Neuronal stem cell (in vitro differentiated cells): Measurements from ENCODE around the gene IQCK.

ENCODE experiments used
- DNase-seq: peaks from one replicate; pipeline ENCODE4 v3.0.0-alpha.2; 2013; ENCODE audit warnings: low spot score
- H2AFZ ChIP-seq: one replicate; pipeline ENCODE4 v1.6.1; 2013; ENCODE audit warnings: mild to moderate bottlenecking, low read length, inconsistent platforms
- H2AK5ac ChIP-seq: 2 replicates; pipeline ENCODE4 v1.6.1; 2013; ENCODE audit warnings: low read depth, mild to moderate bottlenecking, inconsistent platforms, low read length, moderate library complexity, mixed read lengths
- H2BK120ac ChIP-seq: 2 replicates; pipeline ENCODE4 v1.6.1; 2013; ENCODE audit warnings: low read depth, mild to moderate bottlenecking, inconsistent platforms, low read length, moderate library complexity, mixed read lengths
- H2BK12ac ChIP-seq: one replicate; pipeline ENCODE4 v1.6.1; 2013; ENCODE audit warnings: low read length, inconsistent platforms
- H2BK15ac ChIP-seq: 2 replicates; pipeline ENCODE4 v1.6.1; 2013; ENCODE audit warnings: mild to moderate bottlenecking, low read length, inconsistent platforms, mixed read lengths
- H2BK5ac ChIP-seq: one replicate; pipeline ENCODE4 v1.6.1; 2013; ENCODE audit warnings: inconsistent platforms, mild to moderate bottlenecking, low read length, moderate library complexity
- H3K14ac ChIP-seq: one replicate; pipeline ENCODE4 v1.6.1; 2013; ENCODE audit warnings: low read length, inconsistent platforms
- H3K18ac ChIP-seq: 2 replicates; pipeline ENCODE4 v1.6.1; 2013; ENCODE audit warnings: low read length, inconsistent platforms
- H3K23ac ChIP-seq: 2 replicates; pipeline ENCODE4 v1.6.1; 2013; ENCODE audit warnings: low read depth, mild to moderate bottlenecking, mixed read lengths, low read length, inconsistent platforms; ENCODE audit not compliant: poor library complexity
- H3K27ac ChIP-seq: replicated peaks from 3 replicates; pipeline ENCODE4 v1.5.1; 2013; ENCODE audit warnings: low read length, inconsistent platforms
- H3K27me3 ChIP-seq, 3 experiments: 2 replicates each; pipeline ENCODE4 v1.6.1; 2013; ENCODE audit warnings: low read length in 3 of 3, mild to moderate bottlenecking in 2 of 3, inconsistent platforms in 1 of 3, low read depth in 1 of 3, mixed read lengths in 1 of 3, moderate library complexity in 1 of 3; ENCODE audit not compliant: control insufficient read depth in 3 of 3, insufficient read depth in 3 of 3
- H3K36me3 ChIP-seq, 2 donors: replicated peaks in 1 of 2; 2 replicates each; pipeline ENCODE4 v1.6.1; 2013; ENCODE audit warnings: low read length in 2 of 2; ENCODE audit not compliant: control insufficient read depth in 2 of 2, insufficient read depth in 2 of 2
- H3K4ac ChIP-seq: 2 replicates; pipeline ENCODE4 v1.6.1; 2013; ENCODE audit warnings: inconsistent platforms, mild to moderate bottlenecking, low read length, moderate library complexity
- H3K4me1 ChIP-seq, 2 donors: 1 replicate in 1 of 2; 2 replicates in 1 of 2; pipeline ENCODE4 v1.6.1; 2013; ENCODE audit warnings: low read length in 2 of 2, low read depth in 1 of 2; ENCODE audit not compliant: control insufficient read depth in 2 of 2, insufficient read depth in 1 of 2
- H3K4me2 ChIP-seq: one replicate; pipeline ENCODE4 v1.6.1; 2013; ENCODE audit warnings: mild to moderate bottlenecking, low read length, inconsistent platforms; ENCODE audit not compliant: insufficient read depth, poor library complexity, severe bottlenecking
- H3K4me3 ChIP-seq, 2 donors: 2 replicates each; pipeline ENCODE4 v1.5.1; 2013; ENCODE audit warnings: low read length in 2 of 2, mild to moderate bottlenecking in 2 of 2, inconsistent platforms in 1 of 2, moderate library complexity in 1 of 2
- H3K79me1 ChIP-seq: one replicate; pipeline ENCODE4 v1.6.1; 2013; ENCODE audit warnings: low read depth, mild to moderate bottlenecking, inconsistent platforms, low read length, moderate library complexity
- H3K9ac ChIP-seq: one replicate; pipeline ENCODE4 v1.6.1; 2013; ENCODE audit warnings: mild to moderate bottlenecking, low read depth, low read length, inconsistent platforms; ENCODE audit not compliant: poor library complexity
- H3K9me3 ChIP-seq, 2 donors: replicated peaks in 1 of 2; 2 replicates each; pipeline versions ENCODE3 to v1.6.1; 2013; ENCODE audit warnings: low read length in 2 of 2, mild to moderate bottlenecking in 2 of 2, inconsistent platforms in 1 of 2, low read depth in 1 of 2, mixed read lengths in 1 of 2, moderate library complexity in 1 of 2; ENCODE audit not compliant: control insufficient read depth in 2 of 2, insufficient read depth in 1 of 2
- H4K8ac ChIP-seq: one replicate; pipeline ENCODE4 v1.6.1; 2013; ENCODE audit warnings: low read depth, mild to moderate bottlenecking, inconsistent platforms, low read length, moderate library complexity
- H4K91ac ChIP-seq: one replicate; pipeline ENCODE4 v1.6.1; 2013; ENCODE audit warnings: low read length, low read depth, mild to moderate bottlenecking, inconsistent platforms; ENCODE audit not compliant: poor library complexity
- WGBS, 2 donors: extraction: QIAGEN DNeasy Blood & Tissue Kit; methylation state at CpG; one replicate each; pipeline ENCODE4 v1.1.7; 2013; ENCODE audit warnings: missing lambda C conversion rate in 2 of 2, mixed read lengths in 1 of 2; ENCODE audit not compliant: insufficient read length in 2 of 2, insufficient replicate concordance in 1 of 2; ENCODE audit errors: extremely low coverage in 2 of 2; 5-methylcytosine and 5-hydroxymethylcytosine counted together

IQCK gene

GRCh38 chr16:19853132-19853741 is 135.2 kb downstream of the IQCK start:
- H3K4me2 ChIP-seq = no peak overlapping the region
- no CpG with 5 or more reads among the region's 8 CpGs for WGBS, 2 donors
- H3K23ac ChIP-seq = no peak overlapping the region
- H2BK12ac ChIP-seq = no peak overlapping the region
- no peak overlapping the region for H2AFZ ChIP-seq
- no peaks in the 10 kb centered on the region for H3K9me3 ChIP-seq
- no peaks in the 10 kb centered on the region for H3K79me1 ChIP-seq
- no peak overlapping the region for H2BK120ac ChIP-seq
- no peak overlapping the region for H3K18ac ChIP-seq
- no peak overlapping the region for H3K14ac ChIP-seq
- no peak overlapping the region for H2BK5ac ChIP-seq
- H2BK15ac ChIP-seq = no peak overlapping the region
- no peak overlapping the region for H4K8ac ChIP-seq
- H2AK5ac ChIP-seq = no peak overlapping the region
- no peak overlapping the region for H3K9ac ChIP-seq
- DNase-seq = no peak
- H3K4me3 ChIP-seq = no peak overlapping the region
- no peak overlapping the region for H4K91ac ChIP-seq
- H3K36me3 ChIP-seq = peaks cover 0 to 30% of the 10 kb centered on the region in 2 donors
- H3K4ac ChIP-seq = no peak overlapping the region
- H3K27me3 ChIP-seq = no peaks in the 10 kb centered on the region
- no peak overlapping the region for H3K27ac ChIP-seq
- H3K4me1 ChIP-seq = peaks cover 5 to 14% of the 10 kb centered on the region in 2 donors

GRCh38 chr16:19853742-19854542 is 135.9 kb downstream of the IQCK start:
- DNase-seq = no peak
- Histone ChIP-seq H2AK5ac (no peak overlapping the region), H2BK15ac (no peak overlapping the region), H3K4me1 (peaks cover 9 to 16% of the 10 kb centered on the region in 2 donors), H3K14ac (no peak overlapping the region), H4K91ac (no peak overlapping the region), H3K9ac (no peak overlapping the region), H3K4ac (no peak overlapping the region), H3K27me3 (no peaks in the 10 kb centered on the region), H3K18ac (no peak overlapping the region), H2BK120ac (no peak overlapping the region), H3K36me3 (peaks cover 0 to 37% of the 10 kb centered on the region in 2 donors), H2BK5ac (no peak overlapping the region), H2BK12ac (no peak overlapping the region), H4K8ac (no peak overlapping the region), H3K27ac (no peak overlapping the region), H3K23ac (no peak overlapping the region), H3K79me1 (no peaks in the 10 kb centered on the region), H3K4me2 (no peak overlapping the region), H2AFZ (no peak overlapping the region), H3K9me3 (no peaks in the 10 kb centered on the region), H3K4me3 (no peak overlapping the region)
- WGBS, 2 donors = no CpG with 5 or more reads among the region's 7 CpGs

- H3K18ac ChIP-seq = no peak overlapping the region
- H2BK5ac ChIP-seq = no peak overlapping the region
- DNase-seq = no peak
- H3K4me2 ChIP-seq = no peak overlapping the region
- H3K9ac ChIP-seq = no peak overlapping the region
- no peak overlapping the region for H2AK5ac ChIP-seq
- no peak overlapping the region for H3K4ac ChIP-seq
- peaks cover 2 to 43% of the 10 kb centered on the region in 2 donors for H3K36me3 ChIP-seq
- no peak overlapping the region for H4K8ac ChIP-seq
- H2BK120ac ChIP-seq = no peak overlapping the region
- H2BK12ac ChIP-seq = no peak overlapping the region
- no peaks in the 10 kb centered on the region for H3K79me1 ChIP-seq
- H3K4me3 ChIP-seq = no peak overlapping the region
- H3K27ac ChIP-seq = no peak overlapping the region
- no peak overlapping the region for H3K23ac ChIP-seq
- no peak overlapping the region for H2AFZ ChIP-seq
- H3K9me3 ChIP-seq = no peaks in the 10 kb centered on the region
- WGBS, 2 donors = no CpG with 5 or more reads among the region's 6 CpGs
- H3K14ac ChIP-seq = no peak overlapping the region
- no peak overlapping the region for H2BK15ac ChIP-seq
- no peaks in the 10 kb centered on the region for H3K27me3 ChIP-seq
- no peak overlapping the region for H4K91ac ChIP-seq
- peaks cover 14 to 22% of the 10 kb centered on the region in 2 donors for H3K4me1 ChIP-seq
These were observed 136.4 kb downstream of the IQCK start for GRCh38 chr16:19854543-19854876.

- Histone ChIP-seq H3K23ac (no peak overlapping the region), H3K9me3 (no peaks in the 10 kb centered on the region), H2BK12ac (no peak overlapping the region), H3K79me1 (peaks cover 2% of the 10 kb centered on the region), H3K27me3 (no peaks in the 10 kb centered on the region), H4K91ac (no peak overlapping the region), H3K9ac (no peak overlapping the region), H2AK5ac (no peak overlapping the region), H3K18ac (no peak overlapping the region), H3K4ac (no peak overlapping the region), H3K4me3 (no peak overlapping the region), H4K8ac (no peak overlapping the region), H3K36me3 (peaks cover 2 to 50% of the 10 kb centered on the region in 2 donors), H3K14ac (no peak overlapping the region), H3K27ac (no peak overlapping the region), H2BK15ac (no peak overlapping the region), H2AFZ (no peak overlapping the region), H3K4me1 (peaks cover 24 to 31% of the 10 kb centered on the region in 2 donors), H3K4me2 (no peak overlapping the region), H2BK120ac (no peak overlapping the region), H2BK5ac (no peak overlapping the region)
- no peak for DNase-seq
- no CpG with 5 or more reads among the region's 10 CpGs for WGBS, 2 donors
These were observed 138.0 kb downstream of the IQCK start for GRCh38 chr16:19856120-19856519.
